SK-N-SH treated with all-trans-retinoic acid at 6 μM for 48 hours (cell line): ENCODE measurements around the gene PTPRG.

Experiments used
- ARNTL ChIP-seq: fragments of 450-650 bp; formaldehyde crosslinking; IDR thresholded peaks from 2 replicates; pipeline ENCODE4 v1.5.0; 2020; ENCODE audit warnings: low read depth, mild to moderate bottlenecking, moderate library complexity, borderline replicate concordance
- CSRNP3 ChIP-seq: fragments of 250-450 bp; sonication (Bioruptor Pico); IDR thresholded peaks from 2 replicates; pipeline ENCODE4 v1.5.1; 2021; ENCODE audit warnings: mild to moderate bottlenecking, moderate library complexity
- GLIS3 ChIP-seq: fragments of 250-450 bp; sonication (Bioruptor Pico); IDR thresholded peaks from 2 replicates; pipeline ENCODE4 v1.5.0; 2020; ENCODE audit warnings: mild to moderate bottlenecking, moderate library complexity
- ZFP3 ChIP-seq: fragments of 250-450 bp; sonication (Bioruptor Pico); IDR thresholded peaks from 2 replicates; pipeline ENCODE4 v1.5.0; 2020; ENCODE audit warnings: mild to moderate bottlenecking, moderate library complexity
- ZNF565 ChIP-seq: fragments of 450-650 bp; formaldehyde crosslinking; conservative IDR thresholded peaks from 2 replicates; pipeline ENCODE4 v1.5.0; 2020; ENCODE audit warnings: low read depth, mild to moderate bottlenecking, moderate library complexity
- ZNF70 ChIP-seq: fragments of 450-650 bp; formaldehyde crosslinking; IDR thresholded peaks from 2 replicates; pipeline ENCODE4 v1.5.0; 2020; ENCODE audit warnings: mild to moderate bottlenecking, moderate library complexity
- TF ChIP-seq, protein P1 (sequence below): fragments of 250-450 bp; sonication (Bioruptor Pico); IDR thresholded peaks from 2 replicates; pipeline ENCODE4 v1.8.0; 2020; ENCODE audit warnings: mild to moderate bottlenecking, moderate library complexity, borderline replicate concordance
- TF ChIP-seq, protein P2 (sequence below): fragments of 250-450 bp; sonication (Bioruptor Pico); IDR thresholded peaks from 2 replicates; pipeline ENCODE4 v1.5.0; 2020; ENCODE audit warnings: mild to moderate bottlenecking, moderate library complexity

DNA sequence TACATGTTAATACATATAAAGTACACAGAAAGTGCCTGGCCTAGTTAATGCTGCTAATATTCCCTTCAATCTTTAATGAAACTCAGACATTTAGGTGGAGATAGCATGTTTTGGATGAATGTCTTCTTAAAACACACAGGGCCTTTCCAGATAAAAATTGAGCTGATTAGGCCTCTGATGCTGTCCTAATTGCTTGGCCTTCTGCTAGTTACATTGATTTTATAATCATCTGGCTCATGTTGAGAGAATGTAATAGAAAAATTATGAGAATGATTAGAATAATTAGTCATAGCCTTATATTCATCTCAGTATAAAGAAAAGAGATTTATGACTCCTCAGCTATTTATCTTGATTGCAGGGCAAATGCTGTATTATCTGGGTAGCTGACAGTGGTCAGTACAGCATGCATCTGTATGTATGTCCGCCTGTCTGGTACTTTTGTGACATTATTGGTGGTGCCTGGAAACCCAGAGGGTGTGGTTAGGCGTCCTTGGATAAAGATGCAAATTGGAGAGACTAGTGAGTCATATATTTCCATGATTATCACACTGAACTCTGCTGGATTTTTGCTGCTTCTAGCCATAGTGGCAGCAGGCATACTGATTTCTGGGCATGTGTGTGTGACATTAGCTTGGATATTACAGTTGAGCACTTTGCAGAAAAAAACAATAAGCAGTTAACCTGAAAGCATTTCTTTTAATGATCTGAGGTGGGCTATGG is 691.2 kb downstream of the PTPRG start:
- no peak for TF ChIP-seq GLIS3 (CRISPR knock-in tag)
- TF ChIP-seq, protein P1, sequence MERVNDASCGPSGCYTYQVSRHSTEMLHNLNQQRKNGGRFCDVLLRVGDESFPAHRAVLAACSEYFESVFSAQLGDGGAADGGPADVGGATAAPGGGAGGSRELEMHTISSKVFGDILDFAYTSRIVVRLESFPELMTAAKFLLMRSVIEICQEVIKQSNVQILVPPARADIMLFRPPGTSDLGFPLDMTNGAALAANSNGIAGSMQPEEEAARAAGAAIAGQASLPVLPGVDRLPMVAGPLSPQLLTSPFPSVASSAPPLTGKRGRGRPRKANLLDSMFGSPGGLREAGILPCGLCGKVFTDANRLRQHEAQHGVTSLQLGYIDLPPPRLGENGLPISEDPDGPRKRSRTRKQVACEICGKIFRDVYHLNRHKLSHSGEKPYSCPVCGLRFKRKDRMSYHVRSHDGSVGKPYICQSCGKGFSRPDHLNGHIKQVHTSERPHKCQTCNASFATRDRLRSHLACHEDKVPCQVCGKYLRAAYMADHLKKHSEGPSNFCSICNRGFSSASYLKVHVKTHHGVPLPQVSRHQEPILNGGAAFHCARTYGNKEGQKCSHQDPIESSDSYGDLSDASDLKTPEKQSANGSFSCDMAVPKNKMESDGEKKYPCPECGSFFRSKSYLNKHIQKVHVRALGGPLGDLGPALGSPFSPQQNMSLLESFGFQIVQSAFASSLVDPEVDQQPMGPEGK (CRISPR knock-in tag), result no peak
- no peak for TF ChIP-seq ZNF565 (CRISPR knock-in tag)
- TF ChIP-seq ARNTL, result no peak
- TF ChIP-seq ZNF70 (CRISPR knock-in tag), result no peak
- no peak for TF ChIP-seq CSRNP3 (CRISPR knock-in tag)
- TF ChIP-seq ZFP3 (CRISPR knock-in tag), result no peak
- TF ChIP-seq, protein P2, sequence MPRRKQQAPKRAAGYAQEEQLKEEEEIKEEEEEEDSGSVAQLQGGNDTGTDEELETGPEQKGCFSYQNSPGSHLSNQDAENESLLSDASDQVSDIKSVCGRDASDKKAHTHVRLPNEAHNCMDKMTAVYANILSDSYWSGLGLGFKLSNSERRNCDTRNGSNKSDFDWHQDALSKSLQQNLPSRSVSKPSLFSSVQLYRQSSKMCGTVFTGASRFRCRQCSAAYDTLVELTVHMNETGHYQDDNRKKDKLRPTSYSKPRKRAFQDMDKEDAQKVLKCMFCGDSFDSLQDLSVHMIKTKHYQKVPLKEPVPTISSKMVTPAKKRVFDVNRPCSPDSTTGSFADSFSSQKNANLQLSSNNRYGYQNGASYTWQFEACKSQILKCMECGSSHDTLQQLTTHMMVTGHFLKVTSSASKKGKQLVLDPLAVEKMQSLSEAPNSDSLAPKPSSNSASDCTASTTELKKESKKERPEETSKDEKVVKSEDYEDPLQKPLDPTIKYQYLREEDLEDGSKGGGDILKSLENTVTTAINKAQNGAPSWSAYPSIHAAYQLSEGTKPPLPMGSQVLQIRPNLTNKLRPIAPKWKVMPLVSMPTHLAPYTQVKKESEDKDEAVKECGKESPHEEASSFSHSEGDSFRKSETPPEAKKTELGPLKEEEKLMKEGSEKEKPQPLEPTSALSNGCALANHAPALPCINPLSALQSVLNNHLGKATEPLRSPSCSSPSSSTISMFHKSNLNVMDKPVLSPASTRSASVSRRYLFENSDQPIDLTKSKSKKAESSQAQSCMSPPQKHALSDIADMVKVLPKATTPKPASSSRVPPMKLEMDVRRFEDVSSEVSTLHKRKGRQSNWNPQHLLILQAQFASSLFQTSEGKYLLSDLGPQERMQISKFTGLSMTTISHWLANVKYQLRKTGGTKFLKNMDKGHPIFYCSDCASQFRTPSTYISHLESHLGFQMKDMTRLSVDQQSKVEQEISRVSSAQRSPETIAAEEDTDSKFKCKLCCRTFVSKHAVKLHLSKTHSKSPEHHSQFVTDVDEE (CRISPR knock-in tag), result no peak
